WERI-Rb-1 (cell line): ENCODE data around the gene AJM1.
"Not testable (repeated sequence)": the region's sequence is repeated elsewhere in the genome, so short reads cannot be mapped to it uniquely, and the experiment has no call there.

ENCODE experiments used
- DNase-seq: peaks from one replicate; pipeline ENCODE4 v3.0.0-alpha.2; 2020
- H3K27ac ChIP-seq: fragments of 250-450 bp; sonication (Bioruptor Pico); 2 replicates; pipeline ENCODE4 v1.5.1; 2020; ENCODE audit warnings: mild to moderate bottlenecking, moderate library complexity
- H3K27me3 ChIP-seq: fragments of 250-450 bp; sonication (Bioruptor Pico); 2 replicates; pipeline ENCODE4 v1.5.1; 2021; ENCODE audit warnings: mild to moderate bottlenecking, low read depth, moderate library complexity; ENCODE audit not compliant: insufficient read depth, severe bottlenecking
- H3K36me3 ChIP-seq: fragments of 250-450 bp; sonication (Bioruptor Pico); 2 replicates; pipeline ENCODE4 v1.5.1; 2020; ENCODE audit warnings: mild to moderate bottlenecking, moderate library complexity
- H3K4me3 ChIP-seq: 2 replicates; pipeline ENCODE4 v1.5.1; 2011; ENCODE audit warnings: low read depth, mild to moderate bottlenecking, control low read depth, low read length
- H3K9me3 ChIP-seq: fragments of 250-450 bp; sonication (Bioruptor Pico); 2 replicates; pipeline ENCODE4 v1.5.1; 2021; ENCODE audit warnings: mild to moderate bottlenecking, moderate library complexity; ENCODE audit not compliant: severe bottlenecking
- TF ChIP-seq, protein P1 (sequence below): IDR thresholded peaks from 2 replicates; pipeline ENCODE4 v1.5.1; 2011; ENCODE audit warnings: low read depth, mild to moderate bottlenecking, control low read depth, inconsistent platforms, low read length

Gene AJM1

GRCh38 chr9:136798708-136799078 is 43.6 kb upstream of the AJM1 start:
- no peak for DNase-seq
- no peaks in the 10 kb centered on the region for H3K9me3 ChIP-seq
- no peaks in the 10 kb centered on the region for H3K27me3 ChIP-seq
- peaks cover 1% of the 10 kb centered on the region; the same call in 1 of the 2 replicates for H3K36me3 ChIP-seq
- no peak overlapping the region for H3K27ac ChIP-seq
- peak overlapping the region; percentile 56 for H3K4me3 ChIP-seq
- TF ChIP-seq, protein P1, sequence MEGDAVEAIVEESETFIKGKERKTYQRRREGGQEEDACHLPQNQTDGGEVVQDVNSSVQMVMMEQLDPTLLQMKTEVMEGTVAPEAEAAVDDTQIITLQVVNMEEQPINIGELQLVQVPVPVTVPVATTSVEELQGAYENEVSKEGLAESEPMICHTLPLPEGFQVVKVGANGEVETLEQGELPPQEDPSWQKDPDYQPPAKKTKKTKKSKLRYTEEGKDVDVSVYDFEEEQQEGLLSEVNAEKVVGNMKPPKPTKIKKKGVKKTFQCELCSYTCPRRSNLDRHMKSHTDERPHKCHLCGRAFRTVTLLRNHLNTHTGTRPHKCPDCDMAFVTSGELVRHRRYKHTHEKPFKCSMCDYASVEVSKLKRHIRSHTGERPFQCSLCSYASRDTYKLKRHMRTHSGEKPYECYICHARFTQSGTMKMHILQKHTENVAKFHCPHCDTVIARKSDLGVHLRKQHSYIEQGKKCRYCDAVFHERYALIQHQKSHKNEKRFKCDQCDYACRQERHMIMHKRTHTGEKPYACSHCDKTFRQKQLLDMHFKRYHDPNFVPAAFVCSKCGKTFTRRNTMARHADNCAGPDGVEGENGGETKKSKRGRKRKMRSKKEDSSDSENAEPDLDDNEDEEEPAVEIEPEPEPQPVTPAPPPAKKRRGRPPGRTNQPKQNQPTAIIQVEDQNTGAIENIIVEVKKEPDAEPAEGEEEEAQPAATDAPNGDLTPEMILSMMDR = no peak

DNA sequence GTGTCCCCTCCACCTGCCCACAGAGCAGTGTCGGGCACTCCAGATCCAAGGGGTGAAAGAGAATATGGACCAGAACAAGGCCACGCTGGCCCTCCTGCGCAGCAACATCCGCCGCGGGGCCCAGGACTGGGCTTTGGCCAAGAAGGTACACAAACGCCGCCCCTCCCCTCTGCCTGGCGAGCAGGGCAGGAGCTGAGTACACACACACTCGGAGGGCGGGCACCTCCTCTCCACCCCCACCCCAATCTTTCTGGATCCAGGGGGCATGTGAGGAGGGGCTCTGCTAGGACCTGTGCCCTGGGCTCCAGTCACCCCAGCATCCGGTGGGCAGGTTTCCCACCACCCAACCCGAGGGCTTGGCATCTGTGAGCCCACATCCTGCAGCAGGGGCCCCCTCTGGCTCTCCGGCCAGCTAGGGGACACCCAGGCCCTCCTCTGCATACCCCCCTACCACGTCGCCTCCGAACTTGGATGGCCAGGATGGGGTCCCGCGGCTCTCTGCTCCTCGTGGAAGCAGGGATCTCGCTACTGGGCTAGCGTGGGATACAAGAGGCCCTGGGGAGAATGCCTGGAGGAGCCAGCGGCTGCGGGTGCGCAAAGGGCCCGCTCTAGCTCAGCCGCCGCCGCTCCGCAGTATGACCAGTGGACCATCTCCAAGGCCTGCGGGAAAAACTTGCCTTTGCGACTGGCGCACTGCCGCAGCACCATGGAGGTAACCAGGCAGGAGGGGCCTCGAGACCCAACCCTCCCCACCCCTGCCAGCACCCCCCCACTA is 43.0 kb upstream of the AJM1 start:
- DNase-seq = no peak
- Histone ChIP-seq H3K4me3 (peak overlapping the region; percentile 56), H3K36me3 (peaks cover 7% of the 10 kb centered on the region; the same call in 1 of the 2 replicates), H3K27ac (peak overlapping the region; percentile 81), H3K9me3 (no peaks in the 10 kb centered on the region), H3K27me3 (no peaks in the 10 kb centered on the region)
- TF ChIP-seq, protein P1 = no peak

- Histone ChIP-seq H3K27me3 (no peaks in the 10 kb centered on the region), H3K4me3 (peak overlapping the region; percentile 56), H3K9me3 (no peaks in the 10 kb centered on the region), H3K36me3 (peaks cover 15% of the 10 kb centered on the region), H3K27ac (peak overlapping the region; percentile 86)
- peak; percentile 94 for DNase-seq
- TF ChIP-seq, protein P1 = no peak
Observed at GRCh38 chr9:136799854-136800657, 42.2 kb upstream of the AJM1 start.

- peaks cover 32% of the 10 kb centered on the region for H3K36me3 ChIP-seq
Observed at GRCh38 chr9:136802321-136802720, 40.0 kb upstream of the AJM1 start.

GRCh38 chr9:136803009-136803550 is 39.2 kb upstream of the AJM1 start:
- peaks cover 33% of the 10 kb centered on the region for H3K36me3 ChIP-seq
- peak overlapping the region; percentile 90 for H3K27ac ChIP-seq

More at GRCh38 chr9:136802321-136802720, 40.0 kb upstream of the AJM1 start:
- H3K27ac ChIP-seq = peak overlapping the region; percentile 60
- no peaks in the 10 kb centered on the region for H3K27me3 ChIP-seq
- TF ChIP-seq, protein P1 = no peak
- H3K9me3 ChIP-seq = no peaks in the 10 kb centered on the region
- no peak overlapping the region for H3K4me3 ChIP-seq
- no peak for DNase-seq

More at GRCh38 chr9:136803009-136803550, 39.2 kb upstream of the AJM1 start:
- H3K27me3 ChIP-seq, H3K9me3 ChIP-seq, DNase-seq, H3K4me3 ChIP-seq: not testable (repeated sequence)
